Measurements from ENCODE around the gene SPINK8.

Gene SPINK8

DNA sequence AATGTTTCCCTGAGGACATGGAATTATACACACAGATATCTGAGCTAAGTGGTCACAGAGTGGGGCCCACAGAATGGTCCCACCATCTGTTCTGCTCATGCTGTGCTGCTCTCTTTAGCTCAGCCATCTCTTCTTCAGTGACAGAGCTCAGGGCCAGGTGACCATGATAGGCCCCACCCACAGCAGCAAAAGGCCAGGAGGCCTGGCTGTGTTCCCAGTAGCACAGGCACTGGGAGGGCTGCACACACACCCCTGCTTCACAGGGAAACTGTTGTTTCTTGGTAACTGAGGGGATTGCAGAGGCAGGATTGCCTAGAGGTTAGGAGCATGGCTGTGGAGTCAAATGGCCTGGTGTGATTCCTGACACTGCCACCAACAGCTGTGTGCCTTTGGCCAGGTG is 33.7 kb upstream of the SPINK8 start:
- ChIA-PET POLR2A (ENCODE audit: low non-redundant PET) (no interaction called here), CTCF (no interaction called here)
- DNase-seq (ENCODE audit: low spot score), result no peak
- H3K27ac ChIP-seq, result no peak overlapping the region
- TF ChIP-seq, protein P1, sequence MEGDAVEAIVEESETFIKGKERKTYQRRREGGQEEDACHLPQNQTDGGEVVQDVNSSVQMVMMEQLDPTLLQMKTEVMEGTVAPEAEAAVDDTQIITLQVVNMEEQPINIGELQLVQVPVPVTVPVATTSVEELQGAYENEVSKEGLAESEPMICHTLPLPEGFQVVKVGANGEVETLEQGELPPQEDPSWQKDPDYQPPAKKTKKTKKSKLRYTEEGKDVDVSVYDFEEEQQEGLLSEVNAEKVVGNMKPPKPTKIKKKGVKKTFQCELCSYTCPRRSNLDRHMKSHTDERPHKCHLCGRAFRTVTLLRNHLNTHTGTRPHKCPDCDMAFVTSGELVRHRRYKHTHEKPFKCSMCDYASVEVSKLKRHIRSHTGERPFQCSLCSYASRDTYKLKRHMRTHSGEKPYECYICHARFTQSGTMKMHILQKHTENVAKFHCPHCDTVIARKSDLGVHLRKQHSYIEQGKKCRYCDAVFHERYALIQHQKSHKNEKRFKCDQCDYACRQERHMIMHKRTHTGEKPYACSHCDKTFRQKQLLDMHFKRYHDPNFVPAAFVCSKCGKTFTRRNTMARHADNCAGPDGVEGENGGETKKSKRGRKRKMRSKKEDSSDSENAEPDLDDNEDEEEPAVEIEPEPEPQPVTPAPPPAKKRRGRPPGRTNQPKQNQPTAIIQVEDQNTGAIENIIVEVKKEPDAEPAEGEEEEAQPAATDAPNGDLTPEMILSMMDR (conservative IDR thresholded peaks at IDR 0.05; ENCODE audit: low read depth), result no peak

DNA sequence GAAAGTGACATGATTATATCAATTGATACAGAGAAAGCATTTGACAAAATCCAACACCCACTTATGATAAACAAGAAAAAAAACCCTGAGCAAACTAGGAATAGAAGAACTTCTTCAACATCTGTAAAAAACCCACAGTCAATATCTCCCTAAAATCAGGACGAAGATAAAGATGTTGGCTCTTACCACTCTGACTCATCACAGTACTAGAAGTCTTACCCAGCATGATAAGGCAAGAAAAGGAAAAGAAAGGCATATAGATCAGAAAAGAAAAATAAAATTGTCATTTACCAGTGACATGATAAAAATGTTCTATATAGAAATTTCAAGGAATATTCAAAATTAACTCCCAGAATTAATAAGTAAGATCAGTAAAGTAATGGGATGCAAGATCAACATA is 31.4 kb upstream of the SPINK8 start:
- DNase-seq (ENCODE audit: low spot score), result no peak
- TF ChIP-seq, protein P1 (conservative IDR thresholded peaks at IDR 0.05; ENCODE audit: low read depth), result no peak
- CTCF ChIA-PET, result no interaction called here
- POLR2A ChIA-PET (ENCODE audit: low non-redundant PET), result no interaction called here
- H3K27ac ChIP-seq, result no peak overlapping the region

DNA sequence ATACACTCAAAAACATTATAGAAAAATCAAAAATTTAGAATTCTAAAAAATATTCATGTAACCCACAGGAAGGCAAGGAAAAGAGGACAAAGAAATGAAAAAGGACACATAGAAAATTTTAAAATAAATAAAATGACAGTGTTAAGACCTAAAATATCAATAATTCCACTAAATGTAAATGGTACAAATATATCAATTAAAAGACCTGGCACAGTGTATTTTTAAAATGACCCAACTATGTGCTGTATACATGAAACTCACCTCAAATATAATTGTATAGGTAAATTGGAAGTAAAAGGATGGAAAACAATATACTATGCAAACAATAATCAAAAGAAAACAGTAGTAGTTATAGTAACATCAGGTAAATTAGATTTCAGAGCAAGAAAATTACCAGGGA is 28.5 kb upstream of the SPINK8 start:
- no peak overlapping the region for H3K27ac ChIP-seq
- DNase-seq (ENCODE audit: low spot score), result no peak
- TF ChIP-seq, protein P1 (conservative IDR thresholded peaks at IDR 0.05; ENCODE audit: low read depth), result no peak
- POLR2A ChIA-PET (ENCODE audit: low non-redundant PET), result no interaction called here
- CTCF ChIA-PET, result no interaction called here

DNA sequence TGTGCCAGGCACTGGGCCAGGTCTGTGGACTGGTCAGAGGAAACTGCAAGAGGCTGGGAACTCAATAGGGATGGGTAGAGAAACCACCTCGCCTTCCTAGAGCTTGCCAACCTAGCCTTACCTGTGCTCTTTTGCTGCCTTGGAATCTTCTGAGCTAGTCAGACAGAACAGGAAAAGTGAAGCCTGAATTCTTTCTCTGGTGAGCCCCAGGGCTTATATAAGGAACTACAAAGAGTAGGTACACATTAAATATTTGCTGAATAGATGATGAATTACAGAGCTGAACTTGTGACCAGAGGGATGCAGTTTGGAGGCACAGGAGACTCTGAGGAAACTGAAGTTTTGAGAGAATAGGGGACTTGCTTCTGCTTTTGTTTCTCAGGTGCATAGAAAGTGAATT is 23.0 kb upstream of the SPINK8 start:
- CTCF ChIA-PET, result no interaction called here
- DNase-seq (ENCODE audit: low spot score), result no peak
- POLR2A ChIA-PET (ENCODE audit: low non-redundant PET), result no interaction called here
- TF ChIP-seq, protein P1 (conservative IDR thresholded peaks at IDR 0.05; ENCODE audit: low read depth), result no peak
- H3K27ac ChIP-seq, result no peak overlapping the region

DNA sequence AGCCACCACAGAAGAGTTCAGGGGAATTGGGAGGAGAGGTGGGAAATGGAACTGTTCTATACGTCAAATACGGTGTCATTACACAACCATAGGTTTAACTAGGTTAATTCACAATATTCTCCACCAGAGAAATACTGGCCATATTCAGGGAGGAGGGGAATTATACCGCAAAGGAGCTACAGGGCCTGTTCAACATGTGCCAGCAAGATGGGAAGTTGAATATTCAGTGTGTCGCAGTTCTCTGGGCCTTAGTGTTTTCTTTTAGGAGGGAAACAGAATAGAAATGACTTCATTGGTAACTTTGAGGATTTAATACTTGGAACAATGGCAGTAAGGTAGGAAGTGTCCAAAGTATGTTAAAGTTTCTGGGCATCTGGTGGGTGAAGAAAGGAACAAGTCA is 20.5 kb upstream of the SPINK8 start:
- TF ChIP-seq, protein P1 (conservative IDR thresholded peaks at IDR 0.05; ENCODE audit: low read depth), result no peak
- ChIA-PET POLR2A (ENCODE audit: low non-redundant PET) (no interaction called here), CTCF (no interaction called here)
- no peak overlapping the region for H3K27ac ChIP-seq
- no peak for DNase-seq (ENCODE audit: low spot score)

DNA sequence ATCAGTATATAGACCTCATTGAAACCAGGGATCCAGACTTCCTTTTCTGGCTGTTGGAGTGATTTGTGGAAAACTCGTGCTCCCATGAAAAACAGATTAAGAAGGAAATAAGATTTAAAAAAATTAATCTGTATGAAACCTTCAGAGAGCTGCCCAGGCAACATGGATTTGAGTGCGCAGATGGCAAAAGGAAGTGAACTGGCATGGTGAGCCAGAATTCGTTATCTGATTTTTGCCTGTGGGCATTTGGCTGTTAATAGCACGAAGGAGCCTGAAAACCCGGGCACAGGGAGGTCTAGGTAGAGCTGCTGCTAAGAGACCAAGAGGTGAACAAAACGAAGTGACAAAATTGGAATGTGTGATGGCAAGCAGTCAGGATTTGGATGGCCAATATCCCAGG is 19.1 kb upstream of the SPINK8 start:
- POLR2A ChIA-PET (ENCODE audit: low non-redundant PET), result no interaction called here
- CTCF ChIA-PET, result no interaction called here
- H3K27ac ChIP-seq, result no peak overlapping the region
- TF ChIP-seq, protein P1 (conservative IDR thresholded peaks at IDR 0.05; ENCODE audit: low read depth), result no peak
- no peak for DNase-seq (ENCODE audit: low spot score)

DNA sequence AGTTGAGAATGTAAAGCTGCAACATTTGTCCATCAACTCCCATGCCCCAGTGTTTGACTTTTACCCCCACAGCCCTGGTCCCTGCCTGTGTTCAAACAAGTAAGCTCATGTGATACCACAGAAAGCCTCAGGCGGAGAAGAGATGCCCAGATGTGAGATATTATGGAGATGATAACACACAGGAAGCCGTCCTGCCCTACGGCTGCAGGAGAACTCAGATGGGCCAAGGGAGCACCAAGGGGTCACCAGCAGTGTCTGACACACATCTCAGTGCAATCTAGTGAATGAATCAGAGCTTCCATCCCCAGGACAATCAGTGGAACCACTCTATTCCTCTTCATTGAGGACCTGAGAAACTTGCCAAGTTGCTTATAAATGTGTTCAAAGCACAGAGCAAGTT is 14.0 kb upstream of the SPINK8 start:
- ChIA-PET CTCF (no interaction called here), POLR2A (ENCODE audit: low non-redundant PET) (no interaction called here)
- no peak for DNase-seq (ENCODE audit: low spot score)
- TF ChIP-seq, protein P1 (conservative IDR thresholded peaks at IDR 0.05; ENCODE audit: low read depth), result no peak
- no peak overlapping the region for H3K27ac ChIP-seq
